Suprapubic skin (tissue), 4 donors: Measurements from ENCODE around the gene PPP4R1. TPM values are rescaled to one million over a fixed set of nuclear protein-coding genes. Genes with fewer than 3 reads are reported as not detected.

Experiments used
- DNase-seq, 2 donors: peaks; one replicate each; pipeline ENCODE4 v3.0.0-alpha.2; 2019; ENCODE audit warnings: low spot score in 2 of 2
- H3K27ac ChIP-seq: fragments of 200-600 bp; sonication (generic); one replicate; pipeline ENCODE4 v1.5.1; 2019
- H3K27me3 ChIP-seq: fragments of 200-600 bp; sonication (generic); one replicate; pipeline ENCODE4 v1.5.1; 2019
- H3K36me3 ChIP-seq: fragments of 200-600 bp; sonication (generic); one replicate; pipeline ENCODE4 v1.5.1; 2019
- H3K4me1 ChIP-seq: fragments of 200-600 bp; sonication (generic); one replicate; pipeline ENCODE4 v1.5.1; 2019
- H3K4me3 ChIP-seq: fragments of 200-600 bp; sonication (generic); one replicate; pipeline ENCODE4 v1.5.1; 2019; ENCODE audit warnings: mild to moderate bottlenecking
- H3K9me3 ChIP-seq: fragments of 200-600 bp; sonication (generic); one replicate; pipeline ENCODE4 v1.5.1; 2019
- CTCF ChIP-seq, 2 donors: fragments of 200-600 bp in 1 of 2; fragments of 450-650 bp in 1 of 2; sonication (generic) in 1 of 2; IDR thresholded peaks; one replicate each; pipeline ENCODE4 v1.5.1; 2016 to 2019; ENCODE audit warnings: antibody characterized with exemption in 2 of 2, mild to moderate bottlenecking in 1 of 2, moderate library complexity in 1 of 2
- EP300 ChIP-seq: sonication (generic); formaldehyde crosslinking; IDR thresholded peaks from one replicate; pipeline ENCODE4 v1.6.1; 2017; ENCODE audit warnings: antibody characterized with exemption
- POLR2A ChIP-seq, 2 donors: fragments of 450-650 bp; IDR thresholded peaks; one replicate each; pipeline ENCODE4 v1.6.1; 2017; ENCODE audit warnings: antibody characterized with exemption in 2 of 2, mild to moderate bottlenecking in 2 of 2, moderate library complexity in 2 of 2
- POLR2AphosphoS5 ChIP-seq, 3 donors: sonication (generic); formaldehyde crosslinking; IDR thresholded peaks; one replicate each; pipeline ENCODE4 v1.6.1; 2017; ENCODE audit warnings: antibody characterized with exemption in 3 of 3
- WGBS: methylation state at CpG from one replicate; pipeline ENCODE4 v1.1.5; 2018; 5-methylcytosine and 5-hydroxymethylcytosine counted together
- total RNA-seq, 4 donors: library from RNA; depleted of rRNA; stranded (reverse); fragments of >200 nt; gene quantifications; one replicate each; pipeline ENCODE4 v1.1.0, GENCODE V29; 2016

The PPP4R1 gene
- total RNA-seq, 4 donors from 2014 or later: 82.3 to 153 (median 113) TPM

- no peaks in the 10 kb centered on the region for H3K4me1 ChIP-seq
- H3K27me3 ChIP-seq: no peaks in the 10 kb centered on the region
- peaks cover 34% of the 10 kb centered on the region for H3K36me3 ChIP-seq
- TF ChIP-seq POLR2A (IDR thresholded peaks at IDR 0.05): no peak
- no peak for TF ChIP-seq EP300
- no peak for TF ChIP-seq CTCF (IDR thresholded peaks at IDR 0.05)
- no peak for TF ChIP-seq POLR2AphosphoS5 (IDR thresholded peaks at IDR 0.05)
- 97% methylated on average over 4 of the region's 4 CpGs for WGBS
- no peak overlapping the region for H3K27ac ChIP-seq
- no peaks in the 10 kb centered on the region for H3K9me3 ChIP-seq
- H3K4me3 ChIP-seq: no peak overlapping the region
- no peak for DNase-seq
These were observed 26.4 kb downstream of the PPP4R1 start for GRCh38 chr18:9587924-9588323.

DNA sequence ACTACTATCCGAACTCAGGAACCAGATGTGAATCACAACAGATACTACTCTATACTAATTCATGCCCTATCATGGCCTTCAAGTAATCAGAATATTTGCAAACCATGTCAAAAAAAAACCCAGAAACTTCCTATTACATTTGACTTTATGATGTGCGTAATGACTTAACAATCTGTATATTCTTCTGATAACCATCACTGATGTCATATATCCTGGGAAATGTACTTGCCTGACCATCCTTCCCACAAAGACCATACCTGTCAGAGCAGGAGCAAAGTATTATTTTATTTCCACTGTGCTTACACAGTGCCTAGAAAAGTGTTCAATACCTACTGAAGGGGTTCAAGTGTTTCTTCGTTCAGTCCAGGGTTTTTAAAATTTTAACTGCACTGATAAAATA lies 27.5 kb downstream of the PPP4R1 start:
- no peak for TF ChIP-seq EP300
- TF ChIP-seq POLR2AphosphoS5 (IDR thresholded peaks at IDR 0.05): no peak
- TF ChIP-seq POLR2A (IDR thresholded peaks at IDR 0.05): no peak
- no peak for TF ChIP-seq CTCF (IDR thresholded peaks at IDR 0.05)
- H3K36me3 ChIP-seq: peaks cover 46% of the 10 kb centered on the region
- 96% methylated on average over 3 of the region's 3 CpGs for WGBS

GRCh38 chr18:9581667-9582066 lies 32.7 kb downstream of the PPP4R1 start:
- Histone ChIP-seq H3K27me3 (no peaks in the 10 kb centered on the region), H3K4me1 (peaks cover 4% of the 10 kb centered on the region), H3K27ac (no peak overlapping the region), H3K9me3 (no peaks in the 10 kb centered on the region), H3K36me3 (peaks cover 48% of the 10 kb centered on the region), H3K4me3 (no peak overlapping the region)
- WGBS: 97% methylated on average over 7 of the region's 7 CpGs
- DNase-seq: no peak
- TF ChIP-seq POLR2AphosphoS5 (IDR thresholded peaks at IDR 0.05) (no peak), POLR2A (IDR thresholded peaks at IDR 0.05) (no peak), EP300 (no peak), CTCF (IDR thresholded peaks at IDR 0.05) (no peak)

More for the DNA sequence above, 27.5 kb downstream of the PPP4R1 start:
- Histone ChIP-seq H3K4me3 (no peak overlapping the region), H3K27ac (no peak overlapping the region), H3K9me3 (no peaks in the 10 kb centered on the region), H3K4me1 (no peaks in the 10 kb centered on the region), H3K27me3 (no peaks in the 10 kb centered on the region)
- no peak for DNase-seq

GRCh38 chr18:9578306-9578705 lies 36.1 kb downstream of the PPP4R1 start:
- H3K27ac ChIP-seq: no peak overlapping the region
- DNase-seq: no peak
- peaks cover 7% of the 10 kb centered on the region for H3K4me1 ChIP-seq
- H3K9me3 ChIP-seq: no peaks in the 10 kb centered on the region
- H3K4me3 ChIP-seq: no peak overlapping the region
- peaks cover 45% of the 10 kb centered on the region for H3K36me3 ChIP-seq
- no peaks in the 10 kb centered on the region for H3K27me3 ChIP-seq
- TF ChIP-seq EP300 (no peak), POLR2AphosphoS5 (IDR thresholded peaks at IDR 0.05) (no peak), CTCF (IDR thresholded peaks at IDR 0.05) (no peak), POLR2A (IDR thresholded peaks at IDR 0.05) (no peak)

DNA sequence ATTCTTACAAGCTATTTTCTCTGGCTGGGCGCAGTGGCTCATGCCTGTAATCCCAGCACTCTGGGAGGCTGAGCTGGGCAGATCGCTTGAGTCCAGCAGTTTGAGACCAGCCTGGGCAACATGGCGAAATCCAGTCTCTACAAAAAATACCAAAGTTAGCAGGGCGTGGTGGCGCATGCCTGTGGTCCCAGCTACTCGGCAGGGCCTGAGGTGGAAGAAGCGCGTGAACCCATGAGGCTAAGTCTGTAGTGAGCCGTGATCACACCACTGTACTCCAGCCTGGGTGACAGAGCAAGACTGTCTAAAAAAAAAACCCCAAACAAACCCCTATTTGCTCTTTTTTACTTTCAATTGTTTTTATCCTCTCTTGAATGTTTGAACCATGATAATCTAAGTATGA lies 37.0 kb downstream of the PPP4R1 start:
- DNase-seq: no peak
- WGBS: 94% methylated on average over 9 of the region's 9 CpGs
- no peak for TF ChIP-seq POLR2AphosphoS5 (IDR thresholded peaks at IDR 0.05)
- TF ChIP-seq CTCF (IDR thresholded peaks at IDR 0.05): no peak
- TF ChIP-seq POLR2A (IDR thresholded peaks at IDR 0.05): no peak
- TF ChIP-seq EP300: no peak
- no peaks in the 10 kb centered on the region for H3K9me3 ChIP-seq
- H3K27ac ChIP-seq: no peak overlapping the region
- H3K4me1 ChIP-seq: peaks cover 7% of the 10 kb centered on the region
- peaks cover 38% of the 10 kb centered on the region for H3K36me3 ChIP-seq
- no peak overlapping the region for H3K4me3 ChIP-seq
- H3K27me3 ChIP-seq: no peaks in the 10 kb centered on the region
